Measurements from ENCODE around the gene MAD1L1. TPM values are rescaled to one million over a fixed set of nuclear protein-coding genes. Genes with fewer than 3 reads are reported as not detected.

The MAD1L1 gene
- total RNA-seq, 4 donors from 2014 or later, result 22.3 to 56.6 (median 35.0) TPM

DNA sequence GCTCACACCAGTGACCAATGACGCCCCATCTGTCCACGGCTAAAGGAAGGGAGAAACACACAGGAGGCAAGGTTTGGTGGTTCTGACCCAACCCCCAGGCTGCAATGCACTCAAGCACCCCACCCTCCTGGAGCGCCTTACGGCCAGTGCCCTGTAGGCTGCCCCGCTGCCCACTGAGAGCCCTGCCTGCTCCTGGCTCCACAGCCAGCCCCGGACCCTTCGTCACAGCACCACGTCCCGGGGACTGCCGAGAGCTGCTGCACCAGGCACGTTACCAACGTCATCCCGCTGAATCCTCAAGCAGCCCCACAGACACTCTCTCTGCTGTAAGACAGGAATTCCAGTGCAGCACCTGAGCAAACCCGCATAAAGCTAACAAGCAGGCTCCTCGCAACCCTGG, 87.8 kb downstream of the MAD1L1 start:
- ATAC-seq, result no peak
- H3K27ac ChIP-seq, result no peak overlapping the region
- no peaks in the 10 kb centered on the region for H3K9me3 ChIP-seq
- TF ChIP-seq, protein P1, sequence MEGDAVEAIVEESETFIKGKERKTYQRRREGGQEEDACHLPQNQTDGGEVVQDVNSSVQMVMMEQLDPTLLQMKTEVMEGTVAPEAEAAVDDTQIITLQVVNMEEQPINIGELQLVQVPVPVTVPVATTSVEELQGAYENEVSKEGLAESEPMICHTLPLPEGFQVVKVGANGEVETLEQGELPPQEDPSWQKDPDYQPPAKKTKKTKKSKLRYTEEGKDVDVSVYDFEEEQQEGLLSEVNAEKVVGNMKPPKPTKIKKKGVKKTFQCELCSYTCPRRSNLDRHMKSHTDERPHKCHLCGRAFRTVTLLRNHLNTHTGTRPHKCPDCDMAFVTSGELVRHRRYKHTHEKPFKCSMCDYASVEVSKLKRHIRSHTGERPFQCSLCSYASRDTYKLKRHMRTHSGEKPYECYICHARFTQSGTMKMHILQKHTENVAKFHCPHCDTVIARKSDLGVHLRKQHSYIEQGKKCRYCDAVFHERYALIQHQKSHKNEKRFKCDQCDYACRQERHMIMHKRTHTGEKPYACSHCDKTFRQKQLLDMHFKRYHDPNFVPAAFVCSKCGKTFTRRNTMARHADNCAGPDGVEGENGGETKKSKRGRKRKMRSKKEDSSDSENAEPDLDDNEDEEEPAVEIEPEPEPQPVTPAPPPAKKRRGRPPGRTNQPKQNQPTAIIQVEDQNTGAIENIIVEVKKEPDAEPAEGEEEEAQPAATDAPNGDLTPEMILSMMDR (IDR thresholded peaks at IDR 0.05), result no peak
- H3K27me3 ChIP-seq, result no peaks in the 10 kb centered on the region
- peaks cover 0 to 63% of the 10 kb centered on the region in 2 donors for H3K36me3 ChIP-seq
- no peaks in the 10 kb centered on the region for H3K4me1 ChIP-seq
- no peak overlapping the region for H3K4me3 ChIP-seq
- WGBS, 2 donors (ENCODE audit: low coverage in 1 of 2), result no CpG with 5 or more reads among the region's 15 CpGs

DNA sequence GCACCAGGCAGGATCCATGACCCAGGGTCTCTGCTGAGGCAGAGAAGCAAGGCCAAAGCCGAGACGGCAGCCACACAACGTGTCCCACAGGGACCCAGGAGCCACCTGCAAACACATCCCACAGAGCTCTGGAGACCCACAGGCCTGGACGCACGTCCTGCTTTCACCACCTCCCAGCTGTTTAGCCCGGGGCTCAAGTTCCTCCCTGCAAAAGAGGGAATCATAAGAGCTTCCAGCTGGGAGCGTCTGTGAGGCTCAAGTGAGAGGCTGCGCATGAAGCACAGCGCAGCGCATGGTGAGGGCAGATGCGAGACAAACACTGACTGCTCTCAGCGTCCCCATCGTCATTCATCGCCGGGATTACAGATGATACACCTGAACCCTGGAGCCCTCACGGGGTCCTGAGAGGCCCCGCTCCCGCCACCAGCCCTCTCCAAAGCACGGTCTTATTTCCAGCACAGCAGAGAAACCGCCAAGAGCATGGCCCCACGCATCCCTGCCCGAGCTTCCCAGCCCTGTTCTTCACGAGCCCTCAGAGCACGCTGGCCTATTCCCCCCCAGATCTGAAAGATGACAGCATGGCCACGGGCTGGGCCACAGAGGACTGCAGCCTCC, 88.7 kb downstream of the MAD1L1 start:
- no peaks in the 10 kb centered on the region for H3K27me3 ChIP-seq
- H3K27ac ChIP-seq, result no peak overlapping the region
- no peak overlapping the region for H3K4me3 ChIP-seq
- no peaks in the 10 kb centered on the region for H3K9me3 ChIP-seq
- TF ChIP-seq, protein P1 (IDR thresholded peaks at IDR 0.05), result no peak
- TF ChIP-seq POLR2A (IDR thresholded peaks at IDR 0.05), result no peak
- no peak for TF ChIP-seq EP300 (IDR thresholded peaks at IDR 0.05)
- TF ChIP-seq POLR2AphosphoS5 (IDR thresholded peaks at IDR 0.05), result no peak
- H3K36me3 ChIP-seq, result peaks cover 0 to 62% of the 10 kb centered on the region in 2 donors
- no peak for ATAC-seq
- 89 to 100% methylated on average over 2 to 5 of the region's 25 CpGs for WGBS, 2 donors (ENCODE audit: low coverage in 1 of 2)
- H3K4me1 ChIP-seq, result no peaks in the 10 kb centered on the region

DNA sequence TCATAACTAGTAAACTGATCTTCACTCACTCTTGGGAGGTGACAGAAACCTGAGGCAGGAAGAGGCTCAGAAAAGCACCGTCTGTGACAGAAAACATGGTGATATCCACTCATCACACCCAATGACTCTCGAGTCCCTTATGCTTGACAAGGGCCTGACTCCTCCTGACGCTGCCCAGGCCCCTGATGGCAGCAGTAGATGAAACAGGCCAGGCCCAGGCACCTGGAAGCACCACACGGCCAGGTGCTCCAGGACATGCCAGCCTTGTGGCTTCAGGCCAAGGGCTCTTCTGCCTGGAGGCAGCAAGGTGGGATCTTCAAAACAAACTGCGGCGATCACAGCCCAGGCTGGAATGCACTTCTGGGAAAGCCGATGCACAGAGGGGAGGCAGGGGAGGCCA, 89.3 kb downstream of the MAD1L1 start:
- ATAC-seq, result no peak
- H3K27me3 ChIP-seq, result no peaks in the 10 kb centered on the region
- TF ChIP-seq, protein P1 (IDR thresholded peaks at IDR 0.05), result no peak
- no peak for TF ChIP-seq POLR2A (IDR thresholded peaks at IDR 0.05)
- no peak for TF ChIP-seq EP300 (IDR thresholded peaks at IDR 0.05)
- H3K9me3 ChIP-seq, result no peaks in the 10 kb centered on the region
- H3K4me1 ChIP-seq, result no peaks in the 10 kb centered on the region
- peaks cover 0 to 56% of the 10 kb centered on the region in 2 donors for H3K36me3 ChIP-seq
- no peak overlapping the region for H3K4me3 ChIP-seq
- no peak overlapping the region for H3K27ac ChIP-seq
- WGBS, 2 donors (ENCODE audit: low coverage in 1 of 2), result 80% methylated on average over 1 of the region's 7 CpGs; no CpG with 5 or more reads in 1 of the 2 donors

DNA sequence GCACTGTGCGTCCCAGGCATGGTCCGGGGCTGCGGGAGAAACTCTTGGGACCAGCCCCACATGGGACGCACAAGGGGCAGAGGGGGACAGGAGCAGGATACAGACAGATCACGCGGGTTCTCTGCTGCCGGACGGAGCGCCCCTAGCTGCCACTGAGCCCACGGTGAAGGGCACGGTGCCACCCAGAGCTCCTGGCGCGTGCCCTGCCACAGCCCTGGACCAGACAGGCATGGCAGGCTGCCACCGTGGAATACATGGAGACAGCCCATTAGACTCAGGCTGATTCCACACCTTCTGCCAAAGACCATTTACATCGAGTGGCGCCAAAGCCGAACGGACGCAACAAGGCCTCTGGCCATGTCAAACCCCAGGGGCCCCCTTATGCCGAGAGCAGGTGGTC, 90.4 kb downstream of the MAD1L1 start:
- H3K4me1 ChIP-seq, result no peaks in the 10 kb centered on the region
- H3K27ac ChIP-seq, result no peak overlapping the region
- H3K9me3 ChIP-seq, result no peaks in the 10 kb centered on the region
- ATAC-seq, result no peak
- H3K36me3 ChIP-seq, result peaks cover 0 to 49% of the 10 kb centered on the region in 2 donors
- 98% methylated on average over 6 of the region's 20 CpGs; no CpG with 5 or more reads in 1 of the 2 donors for WGBS, 2 donors (ENCODE audit: low coverage in 1 of 2)
- H3K27me3 ChIP-seq, result no peaks in the 10 kb centered on the region
- no peak overlapping the region for H3K4me3 ChIP-seq
- TF ChIP-seq EP300 (IDR thresholded peaks at IDR 0.05) (no peak), POLR2AphosphoS5 (IDR thresholded peaks at IDR 0.05) (no peak), POLR2A (IDR thresholded peaks at IDR 0.05) (no peak)
- TF ChIP-seq, protein P1 (IDR thresholded peaks at IDR 0.05), result no peak

DNA sequence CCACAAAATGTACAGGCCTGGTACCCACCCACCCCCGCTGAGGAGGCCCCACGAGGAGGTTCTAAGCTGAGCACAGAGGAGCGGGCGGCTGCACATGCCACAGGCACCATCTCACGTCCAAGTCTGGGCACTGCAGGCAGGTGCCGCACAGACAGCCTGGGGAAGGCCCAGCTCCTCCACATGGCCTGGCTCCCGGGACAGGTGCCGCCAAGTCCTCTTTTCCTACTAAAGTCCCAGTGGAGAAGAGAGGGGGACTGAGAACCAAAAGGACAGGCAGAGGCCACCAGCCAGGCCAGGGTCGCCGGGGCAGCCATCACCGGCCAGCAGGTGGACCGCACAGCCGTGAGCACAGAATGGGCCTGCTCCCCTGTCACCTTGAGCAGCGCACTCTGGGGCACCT, 91.1 kb downstream of the MAD1L1 start:
- no peak for ATAC-seq
- TF ChIP-seq POLR2A (IDR thresholded peaks at IDR 0.05), result no peak
- TF ChIP-seq, protein P1 (IDR thresholded peaks at IDR 0.05), result no peak
- TF ChIP-seq POLR2AphosphoS5 (IDR thresholded peaks at IDR 0.05), result no peak
- no peak for TF ChIP-seq EP300 (IDR thresholded peaks at IDR 0.05)
- WGBS, 2 donors (ENCODE audit: low coverage in 1 of 2), result 95% methylated on average over 4 of the region's 14 CpGs; no CpG with 5 or more reads in 1 of the 2 donors
- H3K4me3 ChIP-seq, result no peak overlapping the region
- H3K27me3 ChIP-seq, result no peaks in the 10 kb centered on the region
- no peaks in the 10 kb centered on the region for H3K4me1 ChIP-seq
- peaks cover 0 to 42% of the 10 kb centered on the region in 2 donors for H3K36me3 ChIP-seq
- H3K27ac ChIP-seq, result no peak overlapping the region
- H3K9me3 ChIP-seq, result no peaks in the 10 kb centered on the region
